ENCODE results near the gene ABCC4.

The ABCC4 gene

GRCh38 chr13:95301183-95301967 is at the start of gene ABCC4:
Gene ABCC4, minus strand, starts transcription at chr13:95301451. Its CDS starts 137 bp downstream, at chr13:95301314.
- no peaks in the 10 kb centered on the region for H3K9me3 ChIP-seq (ENCODE audit: insufficient read depth, low read length)
- H3K9ac ChIP-seq (ENCODE audit: low read length) = peak within 1 kb of the TSS; percentile 74
- peak within 1 kb of the TSS; percentile 81 for H3K4me2 ChIP-seq (ENCODE audit: low read length)
- H3K27me3 ChIP-seq (ENCODE audit: low read depth, low read length) = 0 out of 2 replicates have a peak, but pooled peaks cover 3% of the 10 kb centered on the region
- no peak within 1 kb of the TSS for H3K27ac ChIP-seq (ENCODE audit: low read length)
- no peaks in the 10 kb centered on the region for H4K20me1 ChIP-seq (ENCODE audit: insufficient read depth, low read length)
- H3K4me3 ChIP-seq (ENCODE audit: low read length) = peak within 1 kb of the TSS; percentile 85
- peak within 1 kb of the TSS; percentile 69 for H2AFZ ChIP-seq (ENCODE audit: low read depth, low read length)
- peaks cover 11% of the 10 kb centered on the region for H3K4me1 ChIP-seq (ENCODE audit: low read length)
- H3K36me3 ChIP-seq (replicated peaks; ENCODE audit: low read depth, low read length) = no peaks in the 10 kb centered on the region
- TF ChIP-seq CTCF (IDR thresholded peaks at IDR 0.05; ENCODE audit: low read depth, low read length) = no peak
- no peak for TF ChIP-seq EZH2phosphoT487 (IDR thresholded peaks at IDR 0.05; ENCODE audit: low read depth)
- H3K79me2 ChIP-seq (ENCODE audit: low read length) = 0 out of 2 replicates have a peak, but pooled peaks cover 6% of the 10 kb centered on the region

- TF ChIP-seq CTCF (IDR thresholded peaks at IDR 0.05; ENCODE audit: low read depth, low read length) (no peak), EZH2phosphoT487 (IDR thresholded peaks at IDR 0.05; ENCODE audit: low read depth) (no peak)
- Histone ChIP-seq H3K4me2 (ENCODE audit: low read length) (no peak overlapping the region), H3K79me2 (ENCODE audit: low read length) (no peaks in the 10 kb centered on the region), H3K4me1 (ENCODE audit: low read length) (no peaks in the 10 kb centered on the region), H3K4me3 (ENCODE audit: low read length) (no peak overlapping the region), H3K27ac (ENCODE audit: low read length) (no peak overlapping the region), H4K20me1 (ENCODE audit: insufficient read depth, low read length) (no peaks in the 10 kb centered on the region), H3K9ac (ENCODE audit: low read length) (no peak overlapping the region), H3K9me3 (ENCODE audit: insufficient read depth, low read length) (no peaks in the 10 kb centered on the region), H3K36me3 (replicated peaks; ENCODE audit: low read depth, low read length) (no peaks in the 10 kb centered on the region), H2AFZ (ENCODE audit: low read depth, low read length) (no peak overlapping the region), H3K27me3 (ENCODE audit: low read depth, low read length) (peaks cover 4% of the 10 kb centered on the region; the same call in 1 of the 2 replicates)
These were observed 48.0 kb upstream of the ABCC4 start for GRCh38 chr13:95349267-95349666.

- Histone ChIP-seq H3K4me3 (ENCODE audit: low read length) (no peak overlapping the region), H3K36me3 (replicated peaks; ENCODE audit: low read depth, low read length) (no peaks in the 10 kb centered on the region), H3K27ac (ENCODE audit: low read length) (no peak overlapping the region), H4K20me1 (ENCODE audit: insufficient read depth, low read length) (no peaks in the 10 kb centered on the region), H3K4me2 (ENCODE audit: low read length) (no peak overlapping the region), H3K9me3 (ENCODE audit: insufficient read depth, low read length) (no peaks in the 10 kb centered on the region), H3K79me2 (ENCODE audit: low read length) (no peaks in the 10 kb centered on the region), H3K27me3 (ENCODE audit: low read depth, low read length) (no peaks in the 10 kb centered on the region), H3K9ac (ENCODE audit: low read length) (no peak overlapping the region), H2AFZ (ENCODE audit: low read depth, low read length) (no peak overlapping the region), H3K4me1 (ENCODE audit: low read length) (no peaks in the 10 kb centered on the region)
- TF ChIP-seq CTCF (IDR thresholded peaks at IDR 0.05; ENCODE audit: low read depth, low read length) (no peak), EZH2phosphoT487 (IDR thresholded peaks at IDR 0.05; ENCODE audit: low read depth) (no peak)
These were observed 42.7 kb upstream of the ABCC4 start for GRCh38 chr13:95343944-95344343.

- no peaks in the 10 kb centered on the region for H4K20me1 ChIP-seq (ENCODE audit: insufficient read depth, low read length)
- no peaks in the 10 kb centered on the region for H3K79me2 ChIP-seq (ENCODE audit: low read length)
- H3K4me1 ChIP-seq (ENCODE audit: low read length) = no peaks in the 10 kb centered on the region
- no peak overlapping the region for H3K27ac ChIP-seq (ENCODE audit: low read length)
- no peak overlapping the region for H3K4me2 ChIP-seq (ENCODE audit: low read length)
- no peaks in the 10 kb centered on the region for H3K36me3 ChIP-seq (replicated peaks; ENCODE audit: low read depth, low read length)
- H3K9ac ChIP-seq (ENCODE audit: low read length) = no peak overlapping the region
- TF ChIP-seq CTCF (IDR thresholded peaks at IDR 0.05; ENCODE audit: low read depth, low read length) (no peak), EZH2phosphoT487 (IDR thresholded peaks at IDR 0.05; ENCODE audit: low read depth) (no peak)
- no peak overlapping the region for H3K4me3 ChIP-seq (ENCODE audit: low read length)
- no peaks in the 10 kb centered on the region for H3K9me3 ChIP-seq (ENCODE audit: insufficient read depth, low read length)
- no peaks in the 10 kb centered on the region for H3K27me3 ChIP-seq (ENCODE audit: low read depth, low read length)
- no peak overlapping the region for H2AFZ ChIP-seq (ENCODE audit: low read depth, low read length)
These were observed 40.2 kb upstream of the ABCC4 start for GRCh38 chr13:95341441-95341840.
